Right lobe of liver (tissue), 6 donors: ENCODE data around the gene PYGL. TPM values are rescaled to one million over a fixed set of nuclear protein-coding genes. Genes with fewer than 3 reads are reported as not detected.

Source experiments
- ATAC-seq, 4 donors: fragments of 200-7000 bp; cut with Tn5 transposase; one replicate each; pipeline ENCODE4 v1.9.1; 2020; ENCODE audit warnings: mild to moderate bottlenecking in 4 of 4, moderate library complexity in 4 of 4
- DNase-seq, 3 donors: peaks; one replicate each; pipeline ENCODE4 v3.0.0-alpha.2; 2020
- H3K27ac ChIP-seq, 3 donors: fragments of 200-600 bp; one replicate each; pipeline ENCODE4 v1.8.0; 2022
- H3K27me3 ChIP-seq, 2 donors: fragments of 200-600 bp; one replicate each; pipeline ENCODE4 v1.8.0; 2022
- H3K36me3 ChIP-seq, 4 donors: fragments of 200-600 bp; sonication (generic) in 1 of 4; one replicate each; pipeline versions ENCODE4 v1.5.1 to v1.8.0; 2017 to 2022; ENCODE audit warnings: control low read depth in 1 of 4
- H3K4me1 ChIP-seq, 4 donors: fragments of 200-600 bp; sonication (generic) in 1 of 4; one replicate each; pipeline versions ENCODE4 v1.5.1 to v1.8.0; 2017 to 2022; ENCODE audit warnings: control low read depth in 1 of 4
- H3K4me3 ChIP-seq, 3 donors: fragments of 200-600 bp; one replicate each; pipeline ENCODE4 v1.8.0; 2022
- H3K9me3 ChIP-seq, 4 donors: fragments of 200-600 bp; sonication (generic) in 1 of 4; one replicate each; pipeline versions ENCODE4 v1.5.1 to v1.8.0; 2017 to 2022; ENCODE audit warnings: control low read depth in 1 of 4
- CTCF ChIP-seq, 4 donors: fragments of 200-600 bp in 3 of 4; fragments of 450-650 bp in 1 of 4; IDR thresholded peaks; one replicate each; pipeline versions ENCODE4 v1.5.1 to v1.8.0; 2016 to 2022; ENCODE audit warnings: antibody characterized with exemption in 4 of 4, mild to moderate bottlenecking in 2 of 4
- POLR2A ChIP-seq: fragments of 450-650 bp; IDR thresholded peaks from one replicate; pipeline ENCODE4 v1.6.1; 2017; ENCODE audit warnings: antibody characterized with exemption, mild to moderate bottlenecking
- WGBS: methylation state at CpG from one replicate; pipeline ENCODE4 v1.1.6; 2018; ENCODE audit warnings: low coverage, low lambda C conversion rate; ENCODE audit not compliant: insufficient coverage; ENCODE audit errors: missing lambda C conversion rate; 5-methylcytosine and 5-hydroxymethylcytosine counted together
- intact Hi-C, 2 donors: fragments of 100-400 bp; cut with DNase I; formaldehyde crosslinking; loops; one replicate each; pipeline versions ENCODE4 v1.11.2 to v1.14.1; 2022
- total RNA-seq, 6 experiments: library from RNA; depleted of rRNA in 2 of 6; stranded (reverse); fragments of >200 nt in 2 of 6; fragmentation: NEBNext Ultra II Directional in 3 of 6; extraction: Animal tissue kit (Norgen Biotek cat#: 25700) in 3 of 6; gene quantifications; one replicate each; pipeline versions ENCODE4 v1.1.0 to v1.2.4, GENCODE V29; 2016 to 2023
- donor health status: DM: no; HTN: yes; CAD: no.
- donor health status: DM: no; HTN: no; CAD: no.
- donor health status: DM: no; HTN: no; CAD: no.
- donor health status: DM: no; HTN: yes; CAD: no.
- donor health status: DM: no; HTN: yes; CAD: no.

The PYGL gene
- total RNA-seq, 6 experiments from 2014 or later: 80.1 to 130 (median 107) TPM

DNA sequence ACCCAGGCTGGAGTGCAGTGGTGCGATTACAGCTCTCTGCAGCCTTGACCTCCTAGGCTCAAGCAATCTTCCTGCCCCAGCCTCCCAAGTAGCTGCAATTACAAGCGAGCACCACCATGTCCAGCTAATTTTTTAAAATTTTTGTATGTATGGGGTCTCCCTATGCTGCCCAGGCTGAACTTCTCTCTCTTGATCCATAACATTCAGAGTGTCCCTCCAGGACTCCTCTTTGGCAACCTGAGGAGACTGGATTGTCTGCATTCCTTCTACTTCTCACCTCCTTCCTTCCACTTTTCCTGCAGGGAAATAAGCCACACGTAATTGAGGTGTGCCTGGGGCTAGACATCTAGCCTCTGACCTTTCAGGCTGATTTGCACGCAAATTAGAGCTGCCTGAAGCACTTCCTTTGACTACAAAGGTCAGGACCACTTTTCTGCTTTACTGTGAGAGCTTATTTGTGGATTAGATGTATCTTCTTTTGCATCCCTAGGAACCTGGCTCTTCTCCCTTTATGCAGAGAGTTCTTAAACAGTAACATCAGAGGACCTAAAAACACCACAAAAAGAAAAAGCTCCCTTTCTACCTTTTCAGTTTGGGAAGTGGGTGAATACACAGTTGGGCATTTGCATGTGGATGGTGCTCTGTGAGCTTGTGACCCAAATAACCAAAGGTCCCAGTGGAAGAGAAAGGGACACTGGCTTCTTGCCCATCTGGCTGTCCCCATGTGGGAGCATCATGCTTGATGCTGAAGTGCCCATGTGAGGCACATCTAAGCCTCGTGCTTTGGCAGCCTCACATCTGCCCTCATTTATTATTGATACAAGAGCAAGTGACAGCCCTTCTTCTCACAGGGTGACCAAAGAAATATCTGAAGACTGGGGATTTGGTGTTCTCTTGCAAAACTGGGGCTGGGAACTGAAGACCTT is 33.5 kb downstream of the PYGL start:
- intact Hi-C loops: no loop called here
- no peaks in the 10 kb centered on the region for H3K9me3 ChIP-seq
- peak in 3 of 4 donors; percentile 38 to 64 (median 63) for ATAC-seq

DNA sequence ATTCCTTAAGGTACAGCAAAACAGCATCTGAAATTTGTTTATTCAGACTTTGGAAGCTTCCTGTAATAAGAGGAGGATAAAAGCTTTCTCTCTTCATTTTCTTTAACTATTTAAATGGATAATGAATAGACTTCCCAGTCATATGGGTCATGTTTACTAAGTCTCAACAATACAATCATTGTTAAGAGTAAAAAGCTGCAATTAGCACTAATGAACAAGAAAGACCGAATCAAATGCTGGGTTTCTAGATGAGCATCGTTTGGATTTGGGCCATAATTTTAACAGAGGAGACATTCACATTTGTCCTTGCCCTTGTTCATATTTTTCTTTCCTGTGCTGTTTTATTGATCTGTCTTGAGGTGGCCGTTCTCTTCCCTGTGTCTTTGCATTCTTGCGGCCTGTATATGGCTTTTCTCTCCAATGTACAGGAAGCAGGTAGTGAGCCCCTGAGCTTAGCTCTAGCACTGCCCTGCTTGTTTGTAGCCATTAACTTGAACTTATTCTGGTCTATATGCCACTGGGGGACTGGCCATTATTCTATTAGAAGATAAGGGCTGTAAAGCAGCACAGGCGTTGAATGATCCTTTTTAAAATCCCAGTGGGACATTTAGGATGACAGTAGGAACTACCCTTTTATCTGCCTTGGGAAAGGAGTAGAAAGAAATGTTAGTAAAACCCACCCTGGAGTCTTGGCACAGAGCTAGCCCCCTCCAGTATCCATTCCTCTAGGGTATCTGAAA is 37.8 kb downstream of the PYGL start:
- no peaks in the 10 kb centered on the region for H3K27me3 ChIP-seq
- TF ChIP-seq POLR2A (no peak), CTCF (IDR thresholded peaks at IDR 0.05) (no peak)
- WGBS: 81% methylated on average over 5 of the region's 5 CpGs
- no peaks in the 10 kb centered on the region for H3K4me1 ChIP-seq
- ATAC-seq (no peak), DNase-seq (no peak)
- intact Hi-C loops: no loop called here
- no peak overlapping the region for H3K4me3 ChIP-seq
- H3K36me3 ChIP-seq: peaks cover 9 to 71% (median 24%) of the 10 kb centered on the region in 4 donors
- H3K27ac ChIP-seq: no peak overlapping the region
- H3K9me3 ChIP-seq: no peaks in the 10 kb centered on the region

More for the DNA sequence above, 33.5 kb downstream of the PYGL start:
- Histone ChIP-seq H3K27ac (no peak overlapping the region), H3K36me3 (peaks cover 2 to 100% (median 30%) of the 10 kb centered on the region in 4 donors), H3K4me3 (no peak overlapping the region), H3K27me3 (no peaks in the 10 kb centered on the region), H3K4me1 (no peaks in the 10 kb centered on the region)
- peak in 1 of 3 donors; percentile 63 for DNase-seq
- no peak for TF ChIP-seq POLR2A
- TF ChIP-seq CTCF (IDR thresholded peaks at IDR 0.05): no peak
- WGBS: 36% methylated on average over 3 of the region's 5 CpGs

DNA sequence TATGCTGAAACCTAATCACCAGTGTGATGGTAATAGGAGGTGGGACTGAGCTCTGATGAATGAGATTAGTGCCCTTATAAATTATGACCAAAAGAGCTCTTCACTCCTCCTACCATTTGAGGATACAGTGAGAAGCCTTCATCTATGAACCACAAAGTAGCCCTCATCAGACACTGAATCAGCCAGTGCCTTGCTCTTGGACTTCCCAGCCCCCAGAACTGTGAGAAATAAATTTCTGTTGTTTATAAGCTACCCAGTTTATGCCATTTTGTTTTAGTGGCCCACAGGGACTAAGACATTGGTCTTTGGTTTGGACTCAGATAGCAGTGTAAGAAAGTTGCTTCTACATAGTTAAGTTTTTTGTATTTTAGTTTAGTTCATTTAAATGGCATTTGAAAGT is 39.6 kb downstream of the PYGL start:
- H3K36me3 ChIP-seq: peaks cover 7 to 57% (median 19%) of the 10 kb centered on the region in 4 donors
- H3K4me3 ChIP-seq: no peak overlapping the region
- TF ChIP-seq POLR2A (no peak), CTCF (IDR thresholded peaks at IDR 0.05) (no peak)
- ATAC-seq (no peak), DNase-seq (no peak)
- H3K27ac ChIP-seq: no peak overlapping the region
- no peaks in the 10 kb centered on the region for H3K27me3 ChIP-seq
- intact Hi-C loops: no loop called here
- no peaks in the 10 kb centered on the region for H3K4me1 ChIP-seq
- H3K9me3 ChIP-seq: no peaks in the 10 kb centered on the region

GRCh38 chr14:50901361-50901760 is 42.9 kb downstream of the PYGL start:
- TF ChIP-seq POLR2A: no peak
- TF ChIP-seq CTCF (IDR thresholded peaks at IDR 0.05): no peak
- Histone ChIP-seq H3K27ac (no peak overlapping the region), H3K4me1 (no peaks in the 10 kb centered on the region), H3K36me3 (peaks cover 0 to 23% (median 14%) of the 10 kb centered on the region in 4 donors), H3K9me3 (no peaks in the 10 kb centered on the region), H3K4me3 (no peak overlapping the region), H3K27me3 (no peaks in the 10 kb centered on the region)
- 81% methylated on average over 3 of the region's 3 CpGs for WGBS
- ATAC-seq: no peak
- intact Hi-C loops: no loop called here
- no peak for DNase-seq
